Astrocyte (in vitro differentiated cells and primary cell): ENCODE data around the gene CYGB.

Experiments
- EZH2 ChIP-seq: IDR thresholded peaks from 2 replicates; pipeline ENCODE4 v1.6.1; 2012; ENCODE audit warnings: mild to moderate bottlenecking, low read length, inconsistent platforms; ENCODE audit not compliant: insufficient read depth
- TF ChIP-seq, protein P1 (sequence below): IDR thresholded peaks from 2 replicates; pipeline ENCODE4 v1.5.1; 2011; ENCODE audit warnings: low read depth, mild to moderate bottlenecking, inconsistent platforms, low read length, moderate library complexity; ENCODE audit not compliant: insufficient read depth

DNA sequence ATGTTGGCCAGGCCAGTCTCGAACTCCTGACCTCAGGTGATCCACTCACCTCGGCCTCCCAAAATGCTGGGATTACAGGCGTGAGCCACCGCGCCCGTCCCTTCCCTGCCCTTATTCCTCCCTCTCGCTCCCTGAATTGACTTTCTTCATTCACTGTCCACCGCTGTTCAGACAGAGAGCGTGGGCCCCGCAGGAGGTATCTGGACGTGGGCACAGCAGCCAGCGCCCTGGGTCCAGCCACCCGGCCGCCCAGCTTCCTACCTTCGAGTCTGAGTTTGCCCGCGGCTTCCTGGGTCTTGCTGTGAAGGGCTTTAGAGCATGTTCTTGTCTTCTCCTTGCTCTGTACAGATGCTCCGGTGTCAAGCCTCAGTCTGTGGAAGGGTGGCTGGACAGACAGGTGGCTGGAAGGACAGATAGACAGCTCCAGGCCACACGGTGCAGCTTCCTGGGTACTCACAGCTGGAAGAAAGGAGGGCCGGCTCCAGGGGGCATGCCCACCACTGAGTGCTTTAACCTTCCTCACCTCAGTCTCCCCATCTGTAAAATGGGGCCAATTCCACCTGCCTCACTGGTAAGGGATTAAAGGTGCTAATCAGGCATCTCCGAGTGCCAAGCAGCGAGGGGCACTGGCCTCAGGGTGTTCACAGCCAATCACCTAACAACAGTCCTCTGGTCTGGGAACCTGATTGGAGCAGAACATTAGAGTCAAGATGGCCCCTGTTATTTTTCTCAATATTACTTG, 49.9 kb downstream of the CYGB start:
- TF ChIP-seq, protein P1, sequence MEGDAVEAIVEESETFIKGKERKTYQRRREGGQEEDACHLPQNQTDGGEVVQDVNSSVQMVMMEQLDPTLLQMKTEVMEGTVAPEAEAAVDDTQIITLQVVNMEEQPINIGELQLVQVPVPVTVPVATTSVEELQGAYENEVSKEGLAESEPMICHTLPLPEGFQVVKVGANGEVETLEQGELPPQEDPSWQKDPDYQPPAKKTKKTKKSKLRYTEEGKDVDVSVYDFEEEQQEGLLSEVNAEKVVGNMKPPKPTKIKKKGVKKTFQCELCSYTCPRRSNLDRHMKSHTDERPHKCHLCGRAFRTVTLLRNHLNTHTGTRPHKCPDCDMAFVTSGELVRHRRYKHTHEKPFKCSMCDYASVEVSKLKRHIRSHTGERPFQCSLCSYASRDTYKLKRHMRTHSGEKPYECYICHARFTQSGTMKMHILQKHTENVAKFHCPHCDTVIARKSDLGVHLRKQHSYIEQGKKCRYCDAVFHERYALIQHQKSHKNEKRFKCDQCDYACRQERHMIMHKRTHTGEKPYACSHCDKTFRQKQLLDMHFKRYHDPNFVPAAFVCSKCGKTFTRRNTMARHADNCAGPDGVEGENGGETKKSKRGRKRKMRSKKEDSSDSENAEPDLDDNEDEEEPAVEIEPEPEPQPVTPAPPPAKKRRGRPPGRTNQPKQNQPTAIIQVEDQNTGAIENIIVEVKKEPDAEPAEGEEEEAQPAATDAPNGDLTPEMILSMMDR, result no peak
- no peak for TF ChIP-seq EZH2
